ENCODE results near the gene PLXDC2. TPM values are rescaled to one million over a fixed set of nuclear protein-coding genes. Genes with fewer than 3 reads are reported as not detected.

The PLXDC2 gene
- total RNA-seq, 2 experiments from 2014 or later: not detected

DNA sequence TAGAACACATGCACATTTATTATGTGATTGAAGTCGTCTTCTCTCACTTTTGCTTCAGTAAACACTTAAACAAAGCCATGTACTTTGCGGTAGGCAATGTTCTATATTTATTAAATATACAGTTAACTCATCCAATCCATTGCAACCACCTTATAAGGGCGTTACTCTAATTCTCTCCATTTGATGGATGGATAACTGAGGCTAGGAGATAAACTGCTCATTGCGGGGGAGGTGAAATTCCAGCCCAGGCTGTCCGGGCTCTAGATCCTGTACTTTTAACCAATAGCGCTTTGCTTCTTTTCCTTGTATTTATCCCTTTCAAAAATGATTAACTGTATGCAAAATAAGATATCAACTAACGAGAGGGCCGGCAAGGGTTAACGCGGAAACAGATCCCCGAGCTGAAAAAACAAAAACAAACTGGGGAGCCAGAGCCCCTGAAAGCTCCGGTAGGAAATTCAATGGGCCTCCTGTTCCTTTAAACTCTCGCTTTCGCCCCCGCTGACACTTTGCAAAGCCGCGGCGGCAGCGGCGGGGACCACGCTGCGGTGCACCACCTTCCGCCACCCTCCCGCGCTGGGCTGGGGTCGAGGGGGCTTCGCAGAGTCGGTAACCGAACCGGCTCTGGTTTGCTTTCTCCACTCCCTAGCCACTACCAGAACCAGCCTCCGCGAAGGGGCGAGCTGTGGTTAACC, 1.0 kb upstream of the PLXDC2 start:
- CTCF ChIA-PET: no interaction called here
- POLR2A ChIA-PET: no interaction called here

- POLR2A ChIA-PET: no interaction called here
- CTCF ChIA-PET: no interaction called here
These were observed 361 bp upstream of the PLXDC2 start for GRCh38 chr10:19815731-19816410.

DNA sequence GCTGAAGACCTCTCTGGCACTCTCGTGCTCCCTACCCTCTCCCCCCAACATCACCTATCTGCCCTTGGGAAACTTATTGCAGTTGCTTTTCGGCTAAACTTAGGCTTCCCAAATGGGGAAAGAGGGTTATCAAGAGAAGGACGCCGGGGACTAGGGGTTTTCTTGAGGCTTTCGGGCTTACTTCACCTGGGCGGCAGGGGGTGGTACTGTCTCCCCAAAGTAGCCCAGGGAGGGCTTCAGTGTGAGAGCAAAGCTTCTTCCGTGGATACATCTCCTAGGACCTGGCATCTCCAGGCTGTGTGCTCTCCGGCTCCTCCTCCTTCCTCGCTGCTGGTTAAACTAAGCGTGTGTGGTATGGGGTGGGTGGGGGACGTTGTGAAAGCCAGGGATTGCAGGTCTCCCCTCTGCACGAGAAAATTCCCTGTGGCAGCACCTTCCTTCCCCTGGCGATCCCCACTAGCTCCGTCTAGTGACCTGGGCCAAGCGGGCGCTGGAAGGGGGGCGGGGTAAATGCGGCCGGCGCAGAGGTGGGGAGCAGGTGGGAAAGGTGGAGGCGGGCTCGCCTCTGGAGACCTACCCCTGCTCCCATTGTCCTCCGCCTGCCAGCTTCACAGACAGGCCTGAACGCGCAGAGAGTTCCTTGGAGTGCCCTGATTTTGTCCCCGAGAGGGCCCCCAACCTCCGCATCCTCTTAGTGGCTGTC, 1.1 kb downstream of the PLXDC2 start:
- CTCF ChIA-PET: no interaction called here
- POLR2A ChIA-PET: no interaction called here

- CTCF ChIA-PET: no interaction called here
- POLR2A ChIA-PET: no interaction called here
These were observed 2.6 kb downstream of the PLXDC2 start for GRCh38 chr10:19818876-19819275.

GRCh38 chr10:19819419-19820033, 3.3 kb downstream of the PLXDC2 start:
- ChIA-PET CTCF (no interaction called here), POLR2A (no interaction called here)

- POLR2A ChIA-PET: interaction anchor here (0.6 kb wide), 1 partner anchor 1381 kb away, joined by 3 read pairs; no protein-coding TSS in a partner anchor
- CTCF ChIA-PET: no interaction called here
These were observed 8.4 kb downstream of the PLXDC2 start for GRCh38 chr10:19824381-19825342.

DNA sequence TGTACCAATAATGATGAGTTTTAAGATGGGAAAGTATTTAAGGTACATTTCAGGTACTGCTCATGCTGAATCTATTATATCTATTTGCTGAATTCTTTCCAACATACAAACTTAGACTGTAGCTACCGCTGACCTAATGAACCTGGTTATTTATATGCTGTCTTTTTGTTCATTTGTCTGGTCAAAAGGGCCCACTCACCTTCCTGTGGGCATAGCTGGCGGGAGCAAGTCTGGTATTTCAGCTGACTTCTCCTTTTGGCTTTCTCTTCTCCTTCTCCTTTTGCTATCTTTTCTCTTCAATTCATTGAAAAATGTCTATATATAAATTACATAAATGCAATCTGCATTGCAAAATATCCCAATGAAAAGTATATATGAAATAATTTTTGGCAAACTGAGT, 9.5 kb downstream of the PLXDC2 start:
- CTCF ChIA-PET: no interaction called here

GRCh38 chr10:19826712-19827111, 10.5 kb downstream of the PLXDC2 start:
- POLR2A ChIA-PET: no interaction called here
- CTCF ChIA-PET: no interaction called here

More for the DNA sequence above, 9.5 kb downstream of the PLXDC2 start:
- POLR2A ChIA-PET: no interaction called here

- ChIA-PET POLR2A (no interaction called here), CTCF (no interaction called here)
These were observed 12.2 kb downstream of the PLXDC2 start for GRCh38 chr10:19828278-19829049.

DNA sequence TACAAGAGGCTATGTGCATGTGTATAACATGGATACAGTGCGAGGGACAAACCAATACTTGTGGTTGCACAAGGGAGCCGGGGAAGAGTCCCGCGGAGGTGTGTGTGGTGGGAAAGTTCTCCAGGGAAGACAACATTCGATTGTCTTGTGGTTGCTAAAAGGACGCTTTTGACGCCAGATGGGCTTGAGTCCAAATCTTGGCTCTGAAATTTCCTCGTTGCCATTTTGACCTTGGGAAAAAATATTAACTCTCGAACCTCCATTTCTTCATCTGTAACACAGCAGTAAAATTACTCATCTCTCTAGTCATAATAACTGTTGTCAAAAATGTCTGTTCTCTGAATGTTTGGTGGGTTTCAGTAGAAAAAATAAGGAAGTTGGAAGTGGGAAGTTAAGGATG, 16.5 kb downstream of the PLXDC2 start:
- CTCF ChIA-PET: no interaction called here

GRCh38 chr10:19833170-19833824, 17.1 kb downstream of the PLXDC2 start:
- POLR2A ChIA-PET: no interaction called here
- CTCF ChIA-PET: no interaction called here

More for the DNA sequence above, 16.5 kb downstream of the PLXDC2 start:
- POLR2A ChIA-PET: no interaction called here

GRCh38 chr10:19835952-19836351, 19.7 kb downstream of the PLXDC2 start:
- POLR2A ChIA-PET: no interaction called here

DNA sequence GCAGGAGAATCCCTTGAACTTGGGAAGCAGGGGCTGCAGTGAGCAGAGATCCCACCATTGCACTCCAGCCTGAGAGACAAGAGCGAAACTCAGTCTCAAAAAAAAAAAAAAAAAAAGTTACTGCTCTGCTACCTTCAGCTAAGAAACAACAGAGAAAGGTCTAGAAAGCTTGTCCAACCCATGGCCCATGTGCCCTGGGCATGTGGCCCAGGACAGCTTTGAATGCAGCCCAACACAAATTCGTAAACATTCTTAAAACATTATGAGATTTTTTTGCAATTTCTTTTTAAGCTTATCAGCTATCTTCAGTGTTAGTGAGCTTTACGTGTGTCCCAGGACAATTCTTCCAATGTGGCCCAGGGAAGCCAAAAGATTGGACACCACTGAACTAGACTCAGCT, 22.9 kb downstream of the PLXDC2 start:
- ChIA-PET POLR2A (no interaction called here), CTCF (interaction anchor here (0.9 kb wide), 1 partner anchor 570 kb away, joined by 7 read pairs; no protein-coding TSS in a partner anchor)

More at GRCh38 chr10:19835952-19836351, 19.7 kb downstream of the PLXDC2 start:
- CTCF ChIA-PET: no interaction called here

GRCh38 chr10:19839552-19839951, 23.3 kb downstream of the PLXDC2 start:
- CTCF ChIA-PET: interaction anchor here (0.9 kb wide), 1 partner anchor 569 kb away, joined by 7 read pairs; no protein-coding TSS in a partner anchor
- POLR2A ChIA-PET: no interaction called here

- CTCF ChIA-PET: no interaction called here
These were observed 24.5 kb downstream of the PLXDC2 start for GRCh38 chr10:19840776-19841175.

GRCh38 chr10:19843487-19843886, 27.3 kb downstream of the PLXDC2 start:
- POLR2A ChIA-PET: no interaction called here
- CTCF ChIA-PET: no interaction called here

More at GRCh38 chr10:19840776-19841175, 24.5 kb downstream of the PLXDC2 start:
- POLR2A ChIA-PET: no interaction called here

DNA sequence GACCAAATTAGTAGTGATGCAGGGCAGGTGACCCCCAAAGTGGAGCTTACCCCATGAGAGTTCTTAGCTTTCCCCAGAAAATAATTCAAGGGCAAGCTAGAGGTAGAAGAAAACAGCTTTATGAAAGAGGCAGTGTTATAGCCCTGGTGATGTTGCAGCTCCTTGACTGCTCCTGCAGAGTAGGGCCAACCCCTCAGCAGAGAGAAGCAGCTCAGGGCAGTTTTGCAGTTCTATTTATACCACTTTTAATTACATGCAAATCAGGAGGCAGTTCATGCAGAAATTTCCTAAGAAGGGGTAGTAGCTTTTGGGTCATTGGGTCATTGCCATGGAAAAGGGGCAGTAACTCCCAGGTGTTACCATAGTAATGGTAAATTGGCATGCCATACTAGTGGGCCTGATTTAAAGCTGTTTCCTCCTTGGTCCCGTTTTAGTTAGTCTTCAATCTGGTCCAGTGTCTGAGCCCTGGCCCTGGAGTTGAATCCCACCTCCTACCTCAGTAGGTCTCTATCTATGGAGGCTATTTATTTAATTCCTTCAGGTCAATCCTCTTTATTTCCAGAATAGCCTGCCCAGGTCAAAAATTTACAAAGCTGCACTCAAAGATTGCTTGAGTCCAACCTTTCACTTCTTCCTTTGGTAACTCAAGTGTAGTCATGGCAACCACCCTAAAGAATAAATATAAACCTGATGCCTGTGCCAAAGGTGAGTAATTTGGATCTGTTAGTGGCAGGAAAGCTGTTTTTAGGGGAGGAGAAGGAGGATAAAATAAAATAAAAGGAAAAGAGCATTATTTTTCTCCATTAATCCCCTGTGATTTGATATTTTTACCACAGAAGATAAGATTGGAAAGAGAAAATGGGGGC, 29.5 kb downstream of the PLXDC2 start:
- POLR2A ChIA-PET: no interaction called here

More for the DNA sequence above, 29.5 kb downstream of the PLXDC2 start:
- CTCF ChIA-PET: interaction anchor here (0.6 kb wide), 1 partner anchor 649 kb away, joined by 4 read pairs; no protein-coding TSS in a partner anchor
